Measurements from ENCODE around the gene DDX10.

DNA sequence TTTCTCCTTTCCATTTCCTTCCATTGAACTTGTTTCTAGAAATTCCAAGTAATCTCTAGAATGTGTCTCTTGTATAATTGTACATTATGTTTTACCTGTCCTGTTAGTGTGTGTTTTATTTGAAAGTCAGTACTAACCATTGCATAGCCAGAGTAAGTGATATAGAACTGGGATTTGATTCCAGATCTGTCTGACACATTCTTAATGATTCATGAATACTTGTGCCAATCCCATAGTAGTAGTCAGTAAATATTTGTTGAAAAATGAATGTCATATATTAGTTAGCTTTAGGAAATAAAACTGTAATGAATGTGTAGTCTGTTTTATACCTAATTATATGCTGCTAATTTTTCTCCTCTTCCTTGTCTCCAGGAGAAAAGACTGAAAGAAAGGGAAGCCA, 186.9 kb downstream of the DDX10 start:
- TF ChIP-seq, protein P1, sequence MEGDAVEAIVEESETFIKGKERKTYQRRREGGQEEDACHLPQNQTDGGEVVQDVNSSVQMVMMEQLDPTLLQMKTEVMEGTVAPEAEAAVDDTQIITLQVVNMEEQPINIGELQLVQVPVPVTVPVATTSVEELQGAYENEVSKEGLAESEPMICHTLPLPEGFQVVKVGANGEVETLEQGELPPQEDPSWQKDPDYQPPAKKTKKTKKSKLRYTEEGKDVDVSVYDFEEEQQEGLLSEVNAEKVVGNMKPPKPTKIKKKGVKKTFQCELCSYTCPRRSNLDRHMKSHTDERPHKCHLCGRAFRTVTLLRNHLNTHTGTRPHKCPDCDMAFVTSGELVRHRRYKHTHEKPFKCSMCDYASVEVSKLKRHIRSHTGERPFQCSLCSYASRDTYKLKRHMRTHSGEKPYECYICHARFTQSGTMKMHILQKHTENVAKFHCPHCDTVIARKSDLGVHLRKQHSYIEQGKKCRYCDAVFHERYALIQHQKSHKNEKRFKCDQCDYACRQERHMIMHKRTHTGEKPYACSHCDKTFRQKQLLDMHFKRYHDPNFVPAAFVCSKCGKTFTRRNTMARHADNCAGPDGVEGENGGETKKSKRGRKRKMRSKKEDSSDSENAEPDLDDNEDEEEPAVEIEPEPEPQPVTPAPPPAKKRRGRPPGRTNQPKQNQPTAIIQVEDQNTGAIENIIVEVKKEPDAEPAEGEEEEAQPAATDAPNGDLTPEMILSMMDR (IDR thresholded peaks at IDR 0.05): no peak
- TF ChIP-seq POLR2A (IDR thresholded peaks at IDR 0.05): no peak

Data from esophagus squamous epithelium (tissue), 4 donors.